ENCODE measurements around the gene MRPL38.
A peak's percentile ranks its signal among the peaks of the same experiment; 100 is the strongest.

MRPL38 gene

GRCh38 chr17:75904749-75905521 is at the start of gene MRPL38:
MRPL38 (minus strand) TSS chr17:75904884; CDS start chr17:75904875, 9 bp downstream.
- TF ChIP-seq JUND (IDR thresholded peaks at IDR 0.05; ENCODE audit: low read depth): no peak
- in situ Hi-C loops (cut with HindIII; ENCODE audit: low pct_unique_long_range_greater_than_20kb, low sequenced_read_pairs): no loop called here
- DNase-seq (ENCODE audit: low read depth in 1 of 2, low spot score in 1 of 2): peak; percentile 98 to 99

- DNase-seq (ENCODE audit: low read depth in 1 of 2, low spot score in 1 of 2): no peak
- in situ Hi-C loops (cut with HindIII; ENCODE audit: low pct_unique_long_range_greater_than_20kb, low sequenced_read_pairs): no loop called here
- TF ChIP-seq JUND (IDR thresholded peaks at IDR 0.05; ENCODE audit: low read depth): no peak
Observed at GRCh38 chr17:75950855-75951554, 46.3 kb upstream of the MRPL38 start.

- no peak for DNase-seq (ENCODE audit: low read depth in 1 of 2, low spot score in 1 of 2)
- in situ Hi-C loops (cut with HindIII; ENCODE audit: low pct_unique_long_range_greater_than_20kb, low sequenced_read_pairs): no loop called here
- TF ChIP-seq JUND (IDR thresholded peaks at IDR 0.05; ENCODE audit: low read depth): no peak
Observed at GRCh38 chr17:75950421-75950820, 45.7 kb upstream of the MRPL38 start.

GRCh38 chr17:75945211-75945610 is 40.5 kb upstream of the MRPL38 start:
- in situ Hi-C loops (cut with HindIII; ENCODE audit: low pct_unique_long_range_greater_than_20kb, low sequenced_read_pairs): no loop called here
- DNase-seq (ENCODE audit: low read depth in 1 of 2, low spot score in 1 of 2): no peak
- no peak for TF ChIP-seq JUND (IDR thresholded peaks at IDR 0.05; ENCODE audit: low read depth)

- in situ Hi-C loops (cut with HindIII; ENCODE audit: low pct_unique_long_range_greater_than_20kb, low sequenced_read_pairs): no loop called here
- TF ChIP-seq JUND (IDR thresholded peaks at IDR 0.05; ENCODE audit: low read depth): no peak
Observed at GRCh38 chr17:75943491-75943890, 38.8 kb upstream of the MRPL38 start.

GRCh38 chr17:75942473-75942872 is 37.8 kb upstream of the MRPL38 start:
- no peak for TF ChIP-seq JUND (IDR thresholded peaks at IDR 0.05; ENCODE audit: low read depth)
- no peak for DNase-seq (ENCODE audit: low read depth in 1 of 2, low spot score in 1 of 2)
- in situ Hi-C loops (cut with HindIII; ENCODE audit: low pct_unique_long_range_greater_than_20kb, low sequenced_read_pairs): no loop called here

More at GRCh38 chr17:75943491-75943890, 38.8 kb upstream of the MRPL38 start:
- DNase-seq (ENCODE audit: low read depth in 1 of 2, low spot score in 1 of 2): no peak

- in situ Hi-C loops (cut with HindIII; ENCODE audit: low pct_unique_long_range_greater_than_20kb, low sequenced_read_pairs): no loop called here
- DNase-seq (ENCODE audit: low read depth in 1 of 2, low spot score in 1 of 2): no peak
- TF ChIP-seq JUND (IDR thresholded peaks at IDR 0.05; ENCODE audit: low read depth): no peak
Observed at GRCh38 chr17:75941442-75941819, 36.7 kb upstream of the MRPL38 start.

GRCh38 chr17:75940727-75941441 is 36.2 kb upstream of the MRPL38 start, which contains the start of gene FBF1:
FBF1 (minus strand) TSS chr17:75941042; CDS start chr17:75938149, 2,893 bp downstream.
- in situ Hi-C loops (cut with HindIII; ENCODE audit: low pct_unique_long_range_greater_than_20kb, low sequenced_read_pairs): no loop called here
- peak; percentile 96 to 98 for DNase-seq (ENCODE audit: low read depth in 1 of 2, low spot score in 1 of 2)
- TF ChIP-seq JUND (IDR thresholded peaks at IDR 0.05; ENCODE audit: low read depth): no peak

- DNase-seq (ENCODE audit: low read depth in 1 of 2, low spot score in 1 of 2): no peak
- TF ChIP-seq JUND (IDR thresholded peaks at IDR 0.05; ENCODE audit: low read depth): no peak
- in situ Hi-C loops (cut with HindIII; ENCODE audit: low pct_unique_long_range_greater_than_20kb, low sequenced_read_pairs): no loop called here
Observed at GRCh38 chr17:75937652-75938051, 33.0 kb upstream of the MRPL38 start.

- DNase-seq (ENCODE audit: low read depth in 1 of 2, low spot score in 1 of 2): no peak
- TF ChIP-seq JUND (IDR thresholded peaks at IDR 0.05; ENCODE audit: low read depth): no peak
- in situ Hi-C loops (cut with HindIII; ENCODE audit: low pct_unique_long_range_greater_than_20kb, low sequenced_read_pairs): no loop called here
Observed at GRCh38 chr17:75933808-75934207, 29.1 kb upstream of the MRPL38 start.

- in situ Hi-C loops (cut with HindIII; ENCODE audit: low pct_unique_long_range_greater_than_20kb, low sequenced_read_pairs): no loop called here
- TF ChIP-seq JUND (IDR thresholded peaks at IDR 0.05; ENCODE audit: low read depth): no peak
- peak in 1 of 2 experiments; percentile 48 for DNase-seq (ENCODE audit: low read depth in 1 of 2, low spot score in 1 of 2)
Observed at GRCh38 chr17:75932852-75933251, 28.2 kb upstream of the MRPL38 start.

GRCh38 chr17:75931062-75931461 is 26.4 kb upstream of the MRPL38 start:
- TF ChIP-seq JUND (IDR thresholded peaks at IDR 0.05; ENCODE audit: low read depth): no peak
- DNase-seq (ENCODE audit: low read depth in 1 of 2, low spot score in 1 of 2): no peak
- in situ Hi-C loops (cut with HindIII; ENCODE audit: low pct_unique_long_range_greater_than_20kb, low sequenced_read_pairs): no loop called here
